ENCODE data around the gene DEAF1.

DNA sequence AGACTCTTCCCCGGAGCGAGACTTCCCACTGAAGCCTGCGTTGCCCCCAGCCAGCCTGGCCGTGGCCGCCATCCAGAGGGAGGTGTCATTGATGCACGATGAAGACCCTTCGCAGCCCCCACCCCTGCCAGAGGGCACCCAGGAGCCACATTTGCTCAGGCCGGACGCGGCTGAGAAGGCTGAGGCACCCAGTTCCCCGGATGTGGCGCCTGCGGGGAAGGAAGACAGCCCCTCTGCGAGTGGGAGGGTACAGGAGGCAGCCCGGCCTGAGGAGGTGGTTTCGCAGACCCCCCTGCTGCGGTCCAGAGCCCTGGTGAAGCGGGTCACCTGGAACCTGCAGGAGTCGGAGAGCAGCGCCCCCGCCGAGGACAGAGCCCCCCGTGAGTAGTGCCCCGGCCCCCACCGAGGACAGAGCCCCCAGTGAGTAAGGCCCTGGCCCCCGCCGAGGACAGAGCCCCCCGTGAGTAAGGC, 85.6 kb downstream of the DEAF1 start:
- no peak for TF ChIP-seq POLR2AphosphoS5 (IDR thresholded peaks at IDR 0.05)
- no peak for TF ChIP-seq POLR2A (IDR thresholded peaks at IDR 0.05)
